ENCODE results near the gene SMC1B.

- TF ChIP-seq CTCF (IDR thresholded peaks at IDR 0.05), result no peak
- no peak for TF ChIP-seq POLR2A (IDR thresholded peaks at IDR 0.05)
Measured at GRCh38 chr22:45358127-45358526, 55.3 kb downstream of the SMC1B start.
